HG02938 (cell line): Measurements from ENCODE around the gene ADRA1B.
"Not testable (repeated sequence)": the region's sequence is repeated elsewhere in the genome, so short reads cannot be mapped to it uniquely, and the experiment has no call there.

ENCODE experiments used
- ATAC-seq: cut with Tn5 transposase; IDR thresholded peaks from one replicate; pipeline ENCODE4 v1.9.1; 2021; ENCODE audit warnings: mild to moderate bottlenecking, moderate library complexity; ENCODE audit not compliant: unreplicated experiment

The ADRA1B gene

DNA sequence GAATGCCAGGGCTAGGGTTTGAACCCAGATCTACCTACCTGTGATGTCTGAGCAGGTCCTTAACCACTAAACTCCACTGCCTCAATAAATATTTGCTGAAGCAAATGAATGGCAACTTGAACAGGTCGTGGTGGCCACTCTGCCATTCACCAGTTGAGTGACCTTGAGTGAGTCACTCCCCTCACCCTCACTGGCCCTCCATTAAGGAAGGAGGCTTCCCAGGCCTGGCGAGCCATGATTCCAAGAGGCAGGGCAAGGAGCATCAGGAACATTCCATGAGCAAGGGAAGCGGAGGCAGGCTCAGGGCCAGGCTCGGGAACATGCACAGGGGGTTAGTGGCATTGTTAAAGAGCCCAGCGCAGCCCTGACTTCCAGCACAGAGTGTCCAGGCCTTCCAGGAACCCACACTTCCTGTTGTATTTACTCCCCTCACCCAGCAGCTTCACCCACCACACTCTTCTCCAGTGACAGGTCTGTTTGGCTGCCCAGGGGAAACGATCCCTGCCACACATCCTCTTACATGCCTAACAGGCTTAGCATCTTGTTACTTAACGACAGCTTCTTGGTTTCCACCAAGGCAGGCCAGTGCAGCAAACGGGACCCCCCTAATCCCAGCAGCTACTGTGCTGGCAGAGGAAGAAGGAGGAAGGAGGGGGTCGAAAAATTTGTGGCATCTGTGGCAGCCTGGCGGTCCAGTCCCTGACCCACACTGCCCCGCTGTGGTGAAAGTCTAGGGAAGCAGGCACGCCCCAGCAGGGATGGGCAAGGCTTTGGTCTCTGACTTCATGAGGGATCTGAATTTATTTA lies 49.0 kb downstream of the ADRA1B start:
- ATAC-seq: no peak

DNA sequence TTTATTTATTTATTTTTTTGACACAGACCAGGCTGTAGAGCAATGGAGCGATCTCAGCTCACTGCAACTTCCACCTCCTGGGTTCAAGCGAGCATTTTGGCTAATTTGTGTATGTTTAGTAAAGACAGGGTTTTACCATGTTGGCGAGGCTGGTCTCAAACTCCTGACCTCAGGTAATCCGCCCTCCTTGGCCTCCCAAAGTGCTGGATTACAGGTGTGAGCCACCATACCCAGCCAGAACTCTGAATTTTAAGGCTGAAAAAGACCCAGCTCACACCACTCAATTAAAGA lies 49.5 kb downstream of the ADRA1B start:
- not testable (repeated sequence) for ATAC-seq

DNA sequence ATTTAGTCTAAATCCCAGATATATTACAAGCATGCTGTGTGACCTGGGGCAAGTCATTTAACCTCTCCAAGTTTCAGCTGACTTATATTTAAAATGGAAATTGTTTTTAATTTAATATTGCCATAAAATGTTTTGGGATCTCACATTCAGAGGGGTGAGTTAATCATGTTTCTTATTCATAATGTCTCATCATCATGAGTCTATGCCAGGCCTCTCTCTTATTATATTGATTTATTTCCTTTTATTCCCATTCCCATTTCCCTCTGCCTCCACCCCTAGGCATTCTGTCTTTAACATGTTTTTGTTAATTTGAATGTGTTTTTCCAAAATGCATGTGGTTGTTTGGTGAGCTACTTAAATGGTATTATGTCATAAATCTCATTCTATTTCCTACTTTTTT lies 53.7 kb downstream of the ADRA1B start:
- no peak for ATAC-seq

DNA sequence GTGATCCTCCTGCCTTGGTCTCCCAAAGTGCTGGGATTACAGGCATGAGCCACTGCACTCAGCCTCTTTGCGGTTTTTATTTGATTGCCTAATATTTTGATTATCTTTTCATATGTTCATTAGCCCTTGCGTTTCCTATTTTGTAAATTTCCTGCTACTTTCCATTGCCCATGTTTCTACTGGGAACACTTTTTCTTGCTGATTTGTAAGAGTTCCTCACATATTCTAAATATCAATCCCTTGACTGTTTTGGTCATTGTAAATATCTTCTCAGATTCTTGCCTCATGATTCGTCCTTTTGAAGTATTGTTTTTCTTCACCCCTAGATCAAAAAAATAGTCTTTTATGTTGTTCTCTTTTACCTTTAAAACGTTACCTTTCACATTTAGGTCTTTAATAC lies 54.8 kb downstream of the ADRA1B start:
- no peak for ATAC-seq

DNA sequence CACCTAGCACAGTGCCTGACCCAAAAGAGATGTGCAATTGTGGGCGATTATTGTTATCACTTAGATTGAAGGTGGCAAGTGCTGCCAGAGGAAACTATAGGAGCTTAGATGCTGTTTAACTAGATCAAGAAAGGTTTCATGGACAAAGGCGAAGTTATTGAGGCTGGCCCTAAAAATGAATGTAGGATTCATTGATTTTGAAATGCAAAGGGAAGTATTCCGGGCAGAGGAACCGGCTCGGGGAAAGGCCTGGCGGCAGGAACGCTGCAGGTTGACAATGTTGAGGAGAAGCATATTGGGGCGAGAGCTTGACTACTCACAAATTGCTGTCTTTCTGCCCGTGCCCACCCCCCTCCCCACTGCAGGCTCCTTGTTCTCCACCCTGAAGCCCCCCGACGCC lies 55.2 kb downstream of the ADRA1B start:
- ATAC-seq: no peak

DNA sequence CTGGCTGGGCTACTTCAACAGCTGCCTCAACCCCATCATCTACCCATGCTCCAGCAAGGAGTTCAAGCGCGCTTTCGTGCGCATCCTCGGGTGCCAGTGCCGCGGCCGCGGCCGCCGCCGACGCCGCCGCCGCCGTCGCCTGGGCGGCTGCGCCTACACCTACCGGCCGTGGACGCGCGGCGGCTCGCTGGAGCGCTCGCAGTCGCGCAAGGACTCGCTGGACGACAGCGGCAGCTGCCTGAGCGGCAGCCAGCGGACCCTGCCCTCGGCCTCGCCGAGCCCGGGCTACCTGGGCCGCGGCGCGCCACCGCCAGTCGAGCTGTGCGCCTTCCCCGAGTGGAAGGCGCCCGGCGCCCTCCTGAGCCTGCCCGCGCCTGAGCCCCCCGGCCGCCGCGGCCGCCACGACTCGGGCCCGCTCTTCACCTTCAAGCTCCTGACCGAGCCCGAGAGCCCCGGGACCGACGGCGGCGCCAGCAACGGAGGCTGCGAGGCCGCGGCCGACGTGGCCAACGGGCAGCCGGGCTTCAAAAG lies 55.7 kb downstream of the ADRA1B start:
- ATAC-seq: no peak

DNA sequence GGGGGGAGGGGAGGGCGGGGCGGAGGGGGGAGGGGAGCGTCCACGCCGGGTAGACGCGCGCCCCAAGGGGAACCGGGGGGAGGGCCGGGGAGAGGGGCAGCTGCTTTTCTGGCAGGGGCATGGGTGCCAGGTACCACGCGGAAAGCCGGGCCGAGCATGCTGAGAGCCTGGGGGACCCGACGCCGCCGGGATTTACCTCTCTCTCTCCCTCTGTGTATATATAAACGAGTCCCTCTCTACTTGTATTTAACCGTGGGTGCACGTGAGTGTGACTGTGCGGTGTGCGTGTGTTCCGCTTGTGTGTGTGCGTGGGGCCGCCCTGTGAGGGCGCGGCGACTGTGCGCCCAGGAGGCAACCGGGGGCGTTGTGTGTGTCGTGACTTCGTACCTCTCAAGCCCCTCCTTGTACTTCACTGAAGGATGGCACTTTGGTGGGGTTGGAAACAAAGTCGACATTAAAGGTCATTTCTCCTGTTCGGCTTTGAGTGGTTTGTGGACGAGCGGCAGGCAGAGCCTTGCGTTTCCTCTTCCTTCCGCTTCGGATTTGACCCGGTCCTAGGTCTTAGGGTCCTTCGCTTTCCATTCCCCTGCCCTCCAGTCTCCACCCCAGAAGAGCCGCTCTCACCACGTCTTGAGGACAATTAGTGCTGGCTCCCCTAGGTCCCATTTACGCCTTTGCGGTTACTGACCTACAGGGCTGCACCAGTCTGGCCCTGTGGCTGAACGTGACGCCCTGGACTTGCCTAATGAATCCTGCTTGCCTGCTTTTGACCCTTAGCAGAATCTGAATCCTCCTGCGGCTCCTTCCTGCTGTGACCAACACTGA lies 56.5 kb downstream of the ADRA1B start:
- ATAC-seq: no peak

DNA sequence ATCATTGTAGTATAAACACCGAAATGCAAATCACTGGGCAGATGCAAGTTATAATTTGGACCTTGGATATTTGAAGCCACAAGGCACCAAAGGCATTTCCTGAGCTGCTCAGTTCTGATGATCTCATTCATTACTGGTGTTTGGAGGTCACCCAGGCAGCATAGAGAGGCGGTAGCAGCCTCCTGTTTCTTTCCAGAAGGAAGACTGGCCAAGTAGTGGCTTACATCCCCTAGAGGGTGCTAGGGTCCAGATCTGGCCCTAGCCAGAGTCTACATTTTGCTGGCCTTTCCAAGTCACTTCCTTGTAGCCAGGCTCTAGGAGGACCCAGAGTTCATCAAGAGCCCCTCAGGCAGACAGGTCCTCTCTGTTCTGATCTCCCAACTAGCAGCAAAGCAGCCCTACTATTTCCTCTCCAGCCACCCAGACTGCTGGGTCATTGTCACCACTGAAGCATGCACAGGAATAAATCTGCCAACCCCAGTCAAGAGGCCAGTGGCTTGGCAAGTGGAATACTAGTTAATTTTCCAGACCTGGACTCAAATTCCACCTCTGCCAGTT lies 59.3 kb downstream of the ADRA1B start:
- ATAC-seq: no peak

DNA sequence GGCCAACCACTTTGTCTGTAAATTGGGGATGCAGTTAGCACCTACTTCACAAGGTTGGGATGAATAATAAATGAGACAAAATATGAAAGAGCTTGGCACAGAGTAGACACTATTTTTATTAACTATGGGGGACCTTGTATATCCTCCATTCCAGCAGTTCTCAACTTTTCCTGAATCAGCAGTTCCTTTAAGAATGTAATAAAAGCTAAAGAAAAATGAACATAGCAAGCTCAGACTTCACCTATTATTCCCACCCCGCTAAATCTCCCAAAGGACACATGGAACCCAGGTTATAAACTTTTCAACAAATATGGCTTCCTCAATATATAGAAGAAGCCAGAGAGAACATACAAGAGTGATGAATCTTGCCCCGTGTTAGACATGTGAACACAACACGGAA lies 60.6 kb downstream of the ADRA1B start:
- ATAC-seq: no peak

DNA sequence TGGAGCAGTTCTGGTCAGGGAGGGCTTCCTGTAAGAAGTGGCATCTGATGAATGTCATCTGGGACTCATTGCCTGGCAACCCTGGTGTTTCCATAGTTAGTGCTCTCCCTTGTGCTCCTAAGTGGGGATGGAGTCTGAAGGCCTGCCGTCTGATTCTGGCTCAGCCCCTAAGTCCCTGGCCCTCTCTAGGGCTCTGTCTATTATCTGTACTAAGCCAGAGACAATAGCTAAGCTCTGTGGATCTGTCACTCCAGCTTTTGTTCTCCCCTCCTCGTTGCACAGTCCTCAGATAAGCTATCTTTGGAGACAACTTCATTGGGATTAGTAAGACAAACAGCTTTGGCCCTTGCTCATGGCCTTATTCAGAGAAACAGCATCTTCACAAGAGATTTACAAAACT lies 62.1 kb downstream of the ADRA1B start:
- no peak for ATAC-seq

DNA sequence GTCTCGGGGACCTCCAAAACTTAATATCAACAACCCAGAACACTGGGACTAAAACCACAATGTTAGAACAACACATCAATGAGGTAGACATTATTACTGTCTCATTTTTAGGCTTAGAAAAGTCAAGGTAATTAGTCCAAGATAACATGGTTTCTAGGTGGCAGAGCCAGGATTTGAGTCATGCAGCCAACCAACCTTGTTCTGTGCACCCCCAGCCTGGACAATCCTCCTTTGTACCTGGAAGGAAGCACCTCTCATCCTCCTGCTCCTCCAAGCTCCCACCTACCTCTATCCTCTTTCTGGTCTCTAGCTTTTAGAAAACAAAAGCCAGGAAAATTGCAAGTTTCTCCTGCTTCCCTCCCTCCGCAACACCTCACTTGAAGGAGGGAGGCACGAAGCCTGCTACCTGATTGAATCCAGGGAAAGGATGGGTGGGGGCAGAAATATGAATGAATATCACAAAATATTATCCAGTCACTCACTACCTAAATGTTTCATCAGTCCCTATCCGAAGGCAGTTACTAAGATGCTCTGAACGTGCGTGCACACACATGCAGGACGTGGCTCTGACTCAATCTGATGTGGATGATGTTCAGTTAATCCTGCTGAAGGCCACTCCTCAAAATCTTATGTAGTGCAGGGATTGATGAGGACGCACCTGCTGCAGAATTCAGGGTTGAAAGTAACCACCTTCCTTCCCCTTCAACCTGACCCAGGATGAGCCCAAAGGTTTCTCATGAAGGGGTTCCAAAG lies 66.3 kb downstream of the ADRA1B start:
- no peak for ATAC-seq

DNA sequence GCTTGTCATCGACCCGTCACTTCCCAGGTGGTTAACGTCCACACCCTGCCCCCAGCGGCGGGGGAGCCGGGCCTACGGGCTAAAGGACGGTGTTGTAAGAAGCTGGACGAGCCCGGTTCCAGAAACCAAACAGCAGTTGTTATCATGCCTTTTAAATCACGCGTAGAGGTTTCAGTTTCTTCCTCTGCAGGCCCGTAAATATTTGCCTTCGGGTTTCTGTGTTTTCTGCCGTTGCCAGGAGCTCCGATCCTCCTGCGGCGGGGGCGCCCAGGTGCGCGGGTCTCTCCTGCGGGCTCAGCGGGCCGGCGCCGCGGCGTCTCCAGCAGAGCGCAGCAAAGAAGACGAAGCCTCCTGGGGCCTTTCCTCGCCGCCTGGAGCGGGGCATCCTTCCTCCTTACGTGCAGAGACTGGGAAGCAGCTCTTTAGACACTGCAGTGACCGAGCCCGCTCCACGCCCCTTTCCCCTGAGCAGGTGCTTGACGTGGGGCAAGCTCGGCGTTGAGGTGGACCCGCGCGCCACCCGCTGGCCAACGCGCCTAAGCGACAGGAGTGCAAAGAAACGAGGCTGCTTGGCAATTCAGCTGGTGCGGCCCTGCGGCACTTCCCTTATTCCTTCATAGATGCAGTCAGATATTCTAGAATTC lies 70.9 kb downstream of the ADRA1B start:
- ATAC-seq: peak; percentile 83

DNA sequence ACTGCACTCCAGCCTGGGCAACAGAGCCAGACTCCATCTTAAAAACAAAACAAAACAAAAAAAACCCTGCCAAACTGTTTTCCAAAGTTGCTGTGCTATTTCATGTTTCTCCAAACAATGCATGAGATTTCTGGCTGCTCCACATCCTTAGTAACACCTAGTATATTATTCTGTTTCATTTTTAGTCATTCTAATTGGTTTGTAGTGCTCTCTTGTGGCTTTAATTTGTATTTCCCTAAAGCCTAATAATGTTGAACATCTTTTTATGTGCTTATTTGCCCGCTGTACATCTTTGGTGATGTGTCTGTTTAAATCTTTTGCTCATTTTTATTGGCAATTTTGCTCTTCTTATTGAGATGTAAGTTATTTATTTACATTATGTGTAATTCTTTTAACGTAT lies 74.2 kb downstream of the ADRA1B start:
- no peak for ATAC-seq

DNA sequence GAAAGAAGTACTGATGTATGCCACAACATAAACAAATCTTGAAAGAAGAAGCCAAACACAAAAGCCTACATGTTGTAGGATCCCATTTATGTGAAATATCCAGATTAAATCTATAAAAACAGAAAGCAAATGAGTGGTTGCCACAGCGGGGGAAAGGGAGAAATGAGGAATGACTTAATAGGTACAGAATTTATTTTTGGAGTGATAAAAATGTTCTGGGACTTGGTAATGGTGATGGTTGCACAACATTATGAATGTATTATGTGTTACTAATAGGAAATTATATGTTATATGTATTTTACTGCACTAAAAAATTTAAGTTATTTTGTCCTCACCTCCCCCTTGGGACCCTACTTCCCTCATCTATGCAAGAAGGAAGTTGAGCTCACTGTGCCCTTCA lies 76.3 kb downstream of the ADRA1B start:
- ATAC-seq: no peak

DNA sequence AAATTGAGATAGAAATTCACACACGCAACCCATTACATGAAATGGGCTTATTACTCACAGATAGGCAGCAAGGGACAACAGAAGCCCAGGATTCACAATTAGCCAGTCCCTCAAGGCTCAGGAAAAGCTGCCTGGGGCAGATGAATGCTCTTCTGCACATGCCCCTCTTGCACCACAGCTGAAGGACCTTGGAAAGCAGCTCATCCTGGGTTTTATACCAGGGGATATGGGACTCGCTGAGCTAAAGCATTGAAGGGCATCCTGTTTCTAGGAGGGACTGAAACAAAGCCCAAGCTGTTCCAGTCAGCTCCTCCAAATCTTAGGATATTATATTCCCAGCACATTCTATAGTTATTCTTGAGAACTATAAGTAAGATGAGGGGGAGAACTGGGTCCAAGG lies 76.9 kb downstream of the ADRA1B start:
- ATAC-seq: no peak

DNA sequence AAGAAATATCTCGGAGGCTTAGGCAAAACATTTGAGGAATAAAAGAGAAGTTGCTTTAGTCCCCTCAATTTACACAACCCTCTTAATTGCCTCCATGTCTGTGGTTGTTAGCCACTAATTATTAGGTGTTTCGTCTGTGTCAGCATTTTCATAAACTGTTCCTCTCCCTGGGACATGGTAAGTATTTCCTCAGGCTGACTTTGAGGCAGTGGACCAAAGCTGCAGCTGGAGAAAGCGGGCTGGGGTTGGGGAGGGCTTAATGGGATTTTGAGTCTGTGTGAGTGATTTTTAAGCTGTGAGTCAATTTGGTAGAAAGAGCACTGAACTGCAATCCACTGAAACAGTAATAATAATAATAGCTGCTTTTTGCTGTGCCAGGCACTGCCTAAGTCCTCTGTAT lies 79.6 kb downstream of the ADRA1B start:
- no peak for ATAC-seq

DNA sequence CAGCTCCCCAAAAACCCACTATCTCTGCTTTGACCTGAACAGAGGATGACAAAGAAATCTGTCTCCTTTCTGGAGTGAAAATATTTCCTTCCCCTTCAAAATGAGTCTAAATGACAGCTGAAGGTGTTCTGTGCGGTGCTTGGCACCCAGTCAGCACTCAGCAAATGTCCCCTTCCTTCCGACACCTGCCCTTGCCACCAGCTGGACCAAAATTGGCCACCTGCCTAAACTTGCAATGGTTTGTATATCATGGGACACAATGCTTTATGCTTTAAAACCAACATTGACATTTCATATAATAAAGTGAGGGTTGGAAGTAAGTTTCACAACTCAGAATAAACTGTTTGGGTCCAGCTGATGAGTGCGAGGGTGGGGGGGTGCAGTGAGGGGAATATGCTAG lies 85.2 kb downstream of the ADRA1B start:
- ATAC-seq: no peak

DNA sequence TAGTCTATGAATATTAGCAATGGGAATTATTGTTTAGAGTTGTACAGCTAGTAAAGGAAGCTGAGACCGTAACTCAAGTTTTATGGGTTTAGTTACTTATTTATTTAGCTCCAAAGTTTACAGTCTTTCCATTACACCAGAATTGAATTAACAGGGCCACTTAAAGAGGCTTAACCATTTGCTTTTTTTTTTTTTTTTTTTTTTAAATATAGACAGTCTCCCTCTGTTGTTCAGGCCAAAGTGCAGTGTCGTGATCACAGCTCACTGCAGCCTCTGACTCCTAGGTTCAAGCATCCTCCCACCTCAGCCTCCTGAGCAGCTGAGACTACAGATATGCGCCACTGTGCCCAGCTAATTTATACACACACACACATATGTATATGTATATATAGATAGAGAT lies 91.2 kb downstream of the ADRA1B start:
- ATAC-seq: no peak

DNA sequence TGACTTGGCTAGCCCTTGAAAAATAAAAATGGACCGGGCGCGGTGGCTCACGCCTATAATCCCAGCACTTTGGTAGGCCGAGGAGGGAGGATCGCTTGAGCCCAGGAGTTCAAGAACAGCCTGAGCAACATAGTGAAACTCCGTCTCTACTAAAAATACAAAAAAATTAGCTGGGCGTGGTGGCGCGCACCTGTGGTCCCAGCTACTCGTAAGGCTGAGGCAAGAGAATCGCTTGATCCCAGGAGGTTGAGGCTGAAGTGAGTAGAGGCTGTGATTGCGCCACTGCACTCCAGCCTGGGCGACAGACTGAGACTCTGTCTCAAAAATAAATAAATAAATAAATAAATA lies 92.2 kb downstream of the ADRA1B start:
- not testable (repeated sequence) for ATAC-seq

DNA sequence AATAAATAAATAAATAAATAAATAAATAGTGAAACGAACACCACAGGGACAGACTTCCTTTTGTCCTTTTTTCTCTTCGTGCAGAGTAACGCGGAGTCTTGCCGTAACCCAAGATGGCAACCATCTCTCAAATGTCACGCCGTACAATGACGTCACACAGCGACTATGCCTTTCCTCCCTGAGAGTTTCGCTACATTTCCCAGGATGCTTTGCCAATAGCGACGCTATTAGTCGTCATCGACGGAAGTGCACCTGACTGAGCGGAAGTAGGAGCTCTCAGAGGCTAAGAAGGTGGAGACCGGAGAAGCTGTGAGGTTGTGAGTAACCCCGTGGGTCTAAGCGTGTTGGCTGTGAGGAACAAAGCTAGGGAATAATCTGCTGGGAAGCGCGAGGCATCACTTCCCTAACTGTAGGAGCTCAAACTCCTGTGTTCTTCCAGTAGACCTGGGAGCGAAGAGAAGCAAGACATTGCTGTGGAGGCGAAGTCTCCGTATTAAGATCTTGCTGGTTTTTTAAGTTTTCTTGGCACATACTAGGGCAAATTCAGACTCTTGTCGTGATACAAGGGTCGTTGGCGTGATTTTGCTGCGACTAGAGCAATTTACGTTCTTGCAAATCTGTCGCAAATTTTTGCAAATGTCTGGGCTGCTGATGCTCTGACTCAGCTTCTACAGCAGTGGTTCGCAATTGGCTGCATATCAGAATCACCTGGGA lies 92.8 kb downstream of the ADRA1B start, which contains the start of gene TTC1:
TSS of gene TTC1 (plus strand) at position 263 of the 714 bp plus-strand sequence. CDS start 1,390 bp downstream, outside the sequence.
- ATAC-seq: peak; percentile 97
